SK-N-SH (cell line): ENCODE data around the gene IMPDH1. TPM values are rescaled to one million over a fixed set of nuclear protein-coding genes. Genes with fewer than 3 reads are reported as not detected.

Experiments
- CTCF ChIA-PET: fragments of 300-600, 350-600 bp; formaldehyde crosslinking; extraction: SDS; loops from one replicate; lab custom pipeline; 2021; lab: Yijun Ruan, JAX
- POLR2A ChIA-PET: fragments of 350-600 bp; sonication (Branson Sonifier 250); formaldehyde crosslinking; extraction: SDS; loops from one replicate; lab custom pipeline; 2020; ENCODE audit warnings: antibody characterized with exemption, inconsistent platforms; lab: Yijun Ruan, JAX
- DNase-seq: peaks from one replicate; pipeline ENCODE4 v3.0.0; 2012
- H2AFZ ChIP-seq: fragments of 200-600 bp; sonication (generic); 2 replicates; pipeline ENCODE4 v1.8.1; 2016; ENCODE audit warnings: antibody characterized with exemption, mild to moderate bottlenecking, low read depth
- H3F3A ChIP-seq: fragments of 200-600 bp; sonication (generic); replicated peaks from 2 replicates; pipeline ENCODE3; 2016; ENCODE audit warnings: antibody characterized with exemption, mild to moderate bottlenecking; ENCODE audit not compliant: insufficient read depth
- H3K27ac ChIP-seq, 2 experiments: fragments of 200-500 bp in 1 of 2; fragments of 200-600 bp in 1 of 2; sonication (Bioruptor generic) in 1 of 2; sonication (generic), shearing (Covaris generic) in 1 of 2; 2 replicates each; pipeline versions ENCODE4 v1.5.1 to v1.6.1; 2014 to 2016; ENCODE audit warnings: low read depth in 2 of 2, inconsistent platforms in 1 of 2, low read length in 1 of 2, mild to moderate bottlenecking in 1 of 2, mixed read lengths in 1 of 2
- H3K27me3 ChIP-seq: fragments of 200-600 bp; sonication (generic), shearing (Covaris generic); 2 replicates; pipeline ENCODE4 v1.6.1; 2016; ENCODE audit warnings: mixed run types; ENCODE audit not compliant: insufficient read depth
- H3K36me3 ChIP-seq, 2 experiments: fragments of 200-500 bp in 1 of 2; fragments of 200-600 bp in 1 of 2; sonication (Bioruptor generic) in 1 of 2; sonication (generic) in 1 of 2; replicated peaks in 1 of 2; 2 replicates each; pipeline versions ENCODE3 to v1.5.1; 2014 to 2016; ENCODE audit warnings: low read length in 1 of 2, mild to moderate bottlenecking in 1 of 2; ENCODE audit not compliant: insufficient read depth in 2 of 2, control insufficient read depth in 1 of 2
- H3K4me1 ChIP-seq, 2 experiments: fragments of 200-500 bp in 1 of 2; fragments of 200-600 bp in 1 of 2; sonication (Bioruptor generic) in 1 of 2; sonication (generic), shearing (Covaris generic) in 1 of 2; 2 replicates each; pipeline versions ENCODE4 v1.5.1 to v1.6.1; 2014 to 2016; ENCODE audit warnings: low read depth in 1 of 2, low read length in 1 of 2, mixed run types in 1 of 2; ENCODE audit not compliant: insufficient read depth in 2 of 2, control insufficient read depth in 1 of 2
- H3K4me2 ChIP-seq: fragments of 200-600 bp; sonication (generic), shearing (Covaris generic); 2 replicates; pipeline ENCODE4 v1.6.1; 2017; ENCODE audit warnings: mixed run types
- H3K4me3 ChIP-seq, 2 experiments: fragments of 200-500 bp in 1 of 2; fragments of 200-600 bp in 1 of 2; sonication (Bioruptor generic) in 1 of 2; sonication (generic), shearing (Covaris generic) in 1 of 2; 2 replicates each; pipeline versions ENCODE4 v1.5.1 to v1.8.1; 2014 to 2016; ENCODE audit warnings: low read depth in 2 of 2, inconsistent platforms in 1 of 2, low read length in 1 of 2, mild to moderate bottlenecking in 1 of 2, mixed read lengths in 1 of 2, moderate library complexity in 1 of 2
- H3K79me2 ChIP-seq: fragments of 200-600 bp; sonication (generic); 2 replicates; pipeline ENCODE4 v1.8.1; 2017; ENCODE audit warnings: mild to moderate bottlenecking; ENCODE audit not compliant: insufficient read depth
- H3K9ac ChIP-seq: fragments of 200-600 bp; sonication (generic); 2 replicates; pipeline ENCODE4 v1.6.1; 2017; ENCODE audit warnings: mixed run types
- H3K9me2 ChIP-seq: fragments of 200-600 bp; sonication (generic); 2 replicates; pipeline ENCODE4 v1.6.1; 2017; ENCODE audit warnings: mixed run types
- H3K9me3 ChIP-seq: fragments of 200-600 bp; sonication (generic); 2 replicates; pipeline ENCODE4 v1.6.1; 2017; ENCODE audit warnings: mixed run types, mild to moderate bottlenecking, moderate library complexity
- H4K20me1 ChIP-seq: fragments of 200-600 bp; sonication (generic); 2 replicates; pipeline ENCODE4 v1.6.1; 2017; ENCODE audit warnings: mild to moderate bottlenecking, mixed run types; ENCODE audit not compliant: insufficient read depth
- CTCF ChIP-seq: fragments of 200-600 bp; sonication (generic); IDR thresholded peaks from 2 replicates; pipeline ENCODE4 v1.6.1; 2017; ENCODE audit warnings: antibody characterized with exemption, mild to moderate bottlenecking, moderate library complexity
- EP300 ChIP-seq, 2 experiments: IDR thresholded peaks; 2 replicates each; pipeline versions ENCODE4 v1.4.0 to v1.6.1; 2012; ENCODE audit warnings: borderline replicate concordance in 1 of 2, low read depth in 1 of 2, low read length in 1 of 2
- FOXJ3 ChIP-seq: sonication (generic); formaldehyde crosslinking; IDR thresholded peaks from 2 replicates; pipeline ENCODE4 v1.5.1; 2020; ENCODE audit warnings: mild to moderate bottlenecking, missing genetic modification reagents
- GABPA ChIP-seq: IDR thresholded peaks from 2 replicates; pipeline ENCODE4 v1.4.0; 2012; ENCODE audit warnings: low read depth, mild to moderate bottlenecking
- GATA2 ChIP-seq: sonication (generic); formaldehyde crosslinking; IDR thresholded peaks from 2 replicates; pipeline ENCODE4 v1.5.0; 2020; ENCODE audit warnings: mild to moderate bottlenecking, missing genetic modification reagents
- IRF3 ChIP-seq: fragments of 150-350 bp; IDR thresholded peaks from 2 replicates; pipeline ENCODE4 v1.6.1; 2016; ENCODE audit warnings: mild to moderate bottlenecking, low read depth, low read length
- MXI1 ChIP-seq: IDR thresholded peaks from 2 replicates; pipeline ENCODE4 v1.6.1; 2012; ENCODE audit warnings: mild to moderate bottlenecking, low read depth, low read length, improper control_type of control experiment
- RFX5 ChIP-seq: IDR thresholded peaks from 2 replicates; pipeline ENCODE4 v1.6.1; 2012; ENCODE audit warnings: mild to moderate bottlenecking, improper control_type of control experiment, low read length
- RXRA ChIP-seq: IDR thresholded peaks from 2 replicates; pipeline ENCODE4 v1.4.0; 2012; ENCODE audit warnings: low read depth, mild to moderate bottlenecking, borderline replicate concordance
- TAF1 ChIP-seq: IDR thresholded peaks from 2 replicates; pipeline ENCODE4 v1.6.1; 2012; ENCODE audit warnings: low read depth, mild to moderate bottlenecking, low read length, moderate library complexity, borderline replicate concordance
- TCF12 ChIP-seq: IDR thresholded peaks from 2 replicates; pipeline ENCODE4 v1.4.0; 2012
- YY1 ChIP-seq: IDR thresholded peaks from 2 replicates; pipeline ENCODE4 v1.4.0; 2012; ENCODE audit warnings: low read depth, mild to moderate bottlenecking
- WGBS: methylation state at CpG from one replicate; pipeline ENCODE4 v1.1.6; 2017; ENCODE audit warnings: low lambda C conversion rate; 5-methylcytosine and 5-hydroxymethylcytosine counted together
- polyA plus RNA-seq, 3 experiments: library from polyadenylated mRNA; depleted of rRNA; stranded (reverse); fragments of >200 nt; gene quantifications; 2 replicates each; pipeline ENCODE4 v1.2.3, GENCODE V29; 2012

IMPDH1 gene
- polyA plus RNA-seq, 1 of the 3 experiments (the other 2 are of a cell fraction), result 80.4 TPM

GRCh38 chr7:128389085-128389617, 20.6 kb downstream of the IMPDH1 start:
- WGBS, result 67% methylated on average over 2 of the region's 2 CpGs
- ChIA-PET POLR2A (interaction anchor here (1.1 to 6.6 kb wide), 3 partner anchors 32 to 45 kb away, joined by 6 to 107 read pairs (median 8); partner anchors contain the start of gene RBM28), CTCF (interaction anchor here (0.8 to 50.3 kb wide), 9 partner anchors 10 to 369 kb away, joined by 3 to 1901 read pairs (median 20); partner anchors contain the start of genes HILPDA, IMPDH1, PRRT4 and RBM28)
- Histone ChIP-seq H3K4me3 (no peak overlapping the region), H4K20me1 (no peaks in the 10 kb centered on the region), H3K27ac (no peak overlapping the region), H3K4me2 (no peak overlapping the region), H3K4me1 (peaks cover 0 to 31% of the 10 kb centered on the region in 2 experiments; a peak in 1 of 4 replicates), H3F3A (peaks cover 8% of the 10 kb centered on the region), H3K79me2 (no peaks in the 10 kb centered on the region), H2AFZ (no peak overlapping the region), H3K36me3 (peaks cover 5 to 19% of the 10 kb centered on the region in 2 experiments), H3K9me3 (no peaks in the 10 kb centered on the region), H3K27me3 (no peaks in the 10 kb centered on the region), H3K9me2 (no peaks in the 10 kb centered on the region), H3K9ac (no peak overlapping the region)
- DNase-seq, result peak; percentile 56
- 0 out of 2 replicates have a peak, but pooled peaks have one; percentile 11 for TF ChIP-seq CTCF
- TF ChIP-seq MXI1, result no peak
- no peak for TF ChIP-seq RFX5

GRCh38 chr7:128388145-128388485, 21.7 kb downstream of the IMPDH1 start:
- H3K4me3 ChIP-seq, result no peak overlapping the region
- H3K4me1 ChIP-seq, result peaks cover 0 to 35% of the 10 kb centered on the region in 2 experiments; a peak in 1 of 4 replicates
- H3K79me2 ChIP-seq, result no peaks in the 10 kb centered on the region
- no peaks in the 10 kb centered on the region for H4K20me1 ChIP-seq
- POLR2A ChIA-PET, result interaction anchor here (0.5 to 6.6 kb wide), 5 partner anchors 15 to 43 kb away, joined by 5 to 107 read pairs (median 19); partner anchors contain the start of genes PRRT4 and RBM28
- H3K9me3 ChIP-seq, result no peaks in the 10 kb centered on the region
- peak; percentile 53 for DNase-seq
- TF ChIP-seq RXRA (no peak), TCF12 (no peak), IRF3 (no peak), FOXJ3 (CRISPR knock-in tag) (no peak), EP300 (IDR thresholded peaks at IDR 0.05; ENCODE audit: borderline replicate concordance in 1 of 2, low read depth in 1 of 2, low read length in 1 of 2) (no peak), TAF1 (no peak), GATA2 (no peak), GABPA (no peak), CTCF (no peak), YY1 (no peak)
- TF ChIP-seq, all 33 proteins: peak for 0
- peaks cover 8% of the 10 kb centered on the region for H3F3A ChIP-seq
- peak overlapping the region in 1 of 2 experiments; percentile 41; a peak in 1 of 4 replicates for H3K27ac ChIP-seq
- H2AFZ ChIP-seq, result no peak overlapping the region
- H3K9ac ChIP-seq, result no peak overlapping the region
- WGBS, result 60% methylated on average over 3 of the region's 3 CpGs
- H3K4me2 ChIP-seq, result no peak overlapping the region
- no peaks in the 10 kb centered on the region for H3K27me3 ChIP-seq
- peaks cover 5 to 11% of the 10 kb centered on the region in 2 experiments for H3K36me3 ChIP-seq
- CTCF ChIA-PET, result interaction anchor here (0.5 to 50.3 kb wide), 17 partner anchors 9 to 121 kb away, joined by 3 to 1901 read pairs (median 6); partner anchors contain the start of genes IMPDH1, PRRT4 and RBM28
- H3K9me2 ChIP-seq, result no peaks in the 10 kb centered on the region
